H9 (cell line): ENCODE measurements around the gene PPFIBP2. TPM values are rescaled to one million over a fixed set of nuclear protein-coding genes. Genes with fewer than 3 reads are reported as not detected.
A peak's percentile ranks its signal among the peaks of the same experiment; 100 is the strongest.

Experiments
- DNase-seq: peaks from one replicate; pipeline ENCODE4 v3.0.0-alpha.2; 2017
- H2AFZ ChIP-seq: one replicate; pipeline ENCODE4 v1.6.1; 2013; ENCODE audit warnings: mild to moderate bottlenecking, low read length, control low read depth, moderate library complexity
- H2AK5ac ChIP-seq: 2 replicates; pipeline ENCODE4 v1.6.1; 2013; ENCODE audit warnings: low read length, control low read depth, mixed read lengths; ENCODE audit not compliant: insufficient read length
- H2BK120ac ChIP-seq: one replicate; pipeline ENCODE4 v1.6.1; 2013; ENCODE audit warnings: low read depth, mild to moderate bottlenecking, low read length, control low read depth, inconsistent platforms; ENCODE audit not compliant: poor library complexity, severe bottlenecking
- H2BK12ac ChIP-seq: 2 replicates; pipeline ENCODE4 v1.6.1; 2013; ENCODE audit warnings: low read length, control low read depth, mixed read lengths, low read depth; ENCODE audit not compliant: insufficient read length
- H2BK15ac ChIP-seq: 2 replicates; pipeline ENCODE4 v1.6.1; 2013; ENCODE audit warnings: low read depth, low read length, control low read depth
- H2BK20ac ChIP-seq: one replicate; pipeline ENCODE4 v1.6.1; 2013; ENCODE audit warnings: low read depth, mild to moderate bottlenecking, low read length, control low read depth, inconsistent platforms; ENCODE audit not compliant: poor library complexity, severe bottlenecking
- H2BK5ac ChIP-seq: 2 replicates; pipeline ENCODE4 v1.6.1; 2013; ENCODE audit warnings: low read length, control low read depth, mixed read lengths; ENCODE audit not compliant: insufficient read length
- H3K14ac ChIP-seq: 2 replicates; pipeline ENCODE4 v1.6.1; 2013; ENCODE audit warnings: low read length, control low read depth; ENCODE audit not compliant: insufficient read depth
- H3K18ac ChIP-seq: 2 replicates; pipeline ENCODE4 v1.6.1; 2013; ENCODE audit warnings: low read depth, mild to moderate bottlenecking, mixed read lengths, low read length, control low read depth; ENCODE audit not compliant: insufficient read length
- H3K23ac ChIP-seq: 2 replicates; pipeline ENCODE4 v1.6.1; 2013; ENCODE audit warnings: low read length, control low read depth, mixed read lengths, low read depth; ENCODE audit not compliant: insufficient read length
- H3K23me2 ChIP-seq: 2 replicates; pipeline ENCODE4 v1.6.1; 2013; ENCODE audit warnings: low read depth, mild to moderate bottlenecking, mixed read lengths, low read length, control low read depth; ENCODE audit not compliant: insufficient read length, poor library complexity, severe bottlenecking
- H3K27ac ChIP-seq: 2 replicates; pipeline ENCODE4 v1.5.1; 2013; ENCODE audit warnings: low read length, control low read depth, mixed read lengths, low read depth; ENCODE audit not compliant: insufficient read length
- H3K27me3 ChIP-seq: 2 replicates; pipeline ENCODE4 v1.6.1; 2013; ENCODE audit warnings: low read length, control low read depth, inconsistent platforms; ENCODE audit not compliant: insufficient read depth
- H3K4ac ChIP-seq: 2 replicates; pipeline ENCODE4 v1.6.1; 2013; ENCODE audit warnings: low read depth, mild to moderate bottlenecking, control low read depth, inconsistent platforms, low read length, moderate library complexity
- H3K4me1 ChIP-seq: 2 replicates; pipeline ENCODE4 v1.6.1; 2013; ENCODE audit warnings: low read length, control low read depth, inconsistent platforms; ENCODE audit not compliant: insufficient read depth
- H3K4me2 ChIP-seq: 2 replicates; pipeline ENCODE4 v1.6.1; 2013; ENCODE audit warnings: low read length, control low read depth, mixed read lengths; ENCODE audit not compliant: insufficient read length, insufficient read depth
- H3K56ac ChIP-seq: 2 replicates; pipeline ENCODE4 v1.6.1; 2013; ENCODE audit warnings: low read depth, mild to moderate bottlenecking, mixed read lengths, low read length, control low read depth; ENCODE audit not compliant: insufficient read length
- H3K79me1 ChIP-seq: 2 replicates; pipeline ENCODE4 v1.6.1; 2013; ENCODE audit warnings: low read depth, mild to moderate bottlenecking, moderate library complexity, low read length, control low read depth, inconsistent platforms; ENCODE audit not compliant: insufficient read depth, poor library complexity, severe bottlenecking
- H3K79me2 ChIP-seq: 2 replicates; pipeline ENCODE4 v1.6.1; 2013; ENCODE audit warnings: low read length, control low read depth, inconsistent platforms; ENCODE audit not compliant: insufficient read depth
- H3K9ac ChIP-seq: 2 replicates; pipeline ENCODE4 v1.6.1; 2013; ENCODE audit warnings: low read length, control low read depth, mixed read lengths; ENCODE audit not compliant: insufficient read length; ENCODE audit errors: extremely low read depth
- H3K9me3 ChIP-seq: one replicate; pipeline ENCODE4 v1.6.1; 2013; ENCODE audit warnings: low read depth, low read length, inconsistent platforms; ENCODE audit not compliant: control insufficient read depth
- H3T11ph ChIP-seq: one replicate; pipeline ENCODE4 v1.6.1; 2013; ENCODE audit warnings: mild to moderate bottlenecking, low read length, control low read depth, inconsistent platforms
- H4K20me1 ChIP-seq: one replicate; pipeline ENCODE4 v1.6.1; 2013; ENCODE audit not compliant: control insufficient read depth, insufficient read length, insufficient read depth
- H4K5ac ChIP-seq: 2 replicates; pipeline ENCODE4 v1.6.1; 2013; ENCODE audit warnings: low read depth, mild to moderate bottlenecking, mixed read lengths, low read length, control low read depth; ENCODE audit not compliant: insufficient read length
- H4K8ac ChIP-seq: replicated peaks from 2 replicates; pipeline ENCODE4 v1.6.1; 2013; ENCODE audit warnings: low read length, control low read depth, mixed read lengths, low read depth; ENCODE audit not compliant: insufficient read length
- H4K91ac ChIP-seq: 2 replicates; pipeline ENCODE4 v1.6.1; 2013; ENCODE audit warnings: low read depth, mild to moderate bottlenecking, moderate library complexity, mixed read lengths, low read length, control low read depth; ENCODE audit not compliant: insufficient read length
- H3K27ac Mint-ChIP-seq, 3 experiments: 2 replicates in 2 of 3; 3 replicates in 1 of 3; pipeline ENCODE4 v1.8.0; 2020 to 2021; ENCODE audit warnings: mixed read lengths in 3 of 3, mild to moderate bottlenecking in 1 of 3, moderate library complexity in 1 of 3
- H3K27me3 Mint-ChIP-seq: 2 replicates; pipeline ENCODE4 v1.8.0; 2021; ENCODE audit warnings: low read depth, mild to moderate bottlenecking, moderate library complexity, mixed read lengths
- H3K36me3 Mint-ChIP-seq, 3 experiments: 2 replicates in 2 of 3; 3 replicates in 1 of 3; pipeline ENCODE4 v1.8.0; 2020 to 2021; ENCODE audit warnings: low read depth in 3 of 3, mixed read lengths in 3 of 3; ENCODE audit not compliant: insufficient read depth in 1 of 3
- H3K4me1 Mint-ChIP-seq, 2 experiments: 2 replicates each; pipeline ENCODE4 v1.8.0; 2020; ENCODE audit warnings: mixed read lengths in 2 of 2
- H3K4me3 Mint-ChIP-seq, 2 experiments: 2 replicates in 1 of 2; 3 replicates in 1 of 2; pipeline ENCODE4 v1.8.0; 2020 to 2021; ENCODE audit warnings: mild to moderate bottlenecking in 2 of 2, mixed read lengths in 2 of 2, moderate library complexity in 1 of 2
- H3K9me3 Mint-ChIP-seq, 2 experiments: 2 replicates in 1 of 2; 3 replicates in 1 of 2; pipeline ENCODE4 v1.8.0; 2020; ENCODE audit warnings: mild to moderate bottlenecking in 2 of 2, mixed read lengths in 2 of 2, moderate library complexity in 1 of 2
- CTCF ChIP-seq: fragments of 200-600 bp; sonication (generic); conservative IDR thresholded peaks from 3 replicates; pipeline ENCODE4 v1.8.0; 2021; ENCODE audit warnings: antibody characterized with exemption, mild to moderate bottlenecking
- WGBS: extraction: QIAGEN DNeasy Blood & Tissue Kit; methylation state at CpG from one replicate; pipeline ENCODE4 v1.1.7; 2013; ENCODE audit warnings: missing lambda C conversion rate, low lambda C conversion rate, mixed read lengths; ENCODE audit not compliant: insufficient read length; ENCODE audit errors: extremely low coverage; 5-methylcytosine and 5-hydroxymethylcytosine counted together
- total RNA-seq: library from RNA; stranded (reverse); gene quantifications from 2 replicates; pipeline ENCODE4 v1.2.1, GENCODE V29; 2021

PPFIBP2 gene
- total RNA-seq, 1 experiment from 2014 or later, result 8.3 TPM

DNA sequence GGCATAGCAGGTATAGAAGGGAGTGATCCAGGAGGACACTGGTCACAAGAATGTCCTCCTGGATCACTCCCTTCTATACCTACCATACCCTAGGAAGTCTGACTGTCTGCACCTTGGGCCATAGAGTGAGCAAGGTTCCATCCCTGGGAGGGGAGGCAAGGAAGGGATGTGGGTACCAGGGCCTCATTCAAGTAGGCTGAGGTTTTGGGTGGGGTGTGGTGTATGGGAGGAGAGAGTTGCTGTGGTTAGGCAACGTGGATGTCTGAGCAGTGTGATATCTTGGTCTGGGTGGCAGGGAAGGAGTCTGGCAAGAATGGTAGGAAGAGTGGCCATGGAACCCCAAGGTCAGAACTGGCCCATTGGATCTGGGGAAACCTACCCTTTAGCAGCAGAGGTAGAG, 13.2 kb downstream of the PPFIBP2 start:
- H3K23me2 ChIP-seq, result no peaks in the 10 kb centered on the region
- no peak overlapping the region for H3K4me2 ChIP-seq
- peak overlapping the region; percentile 32 for H4K8ac ChIP-seq
- no peaks in the 10 kb centered on the region for H3K27me3 ChIP-seq
- no peaks in the 10 kb centered on the region for H4K20me1 ChIP-seq
- no peak overlapping the region for H2BK20ac ChIP-seq
- no peaks in the 10 kb centered on the region for H3K9me3 ChIP-seq
- Mint-ChIP-seq H3K36me3 (no peaks in the 10 kb centered on the region), H3K27ac (no peak overlapping the region), H3K27me3 (no peaks in the 10 kb centered on the region; the same call in none of the 2 replicates), H3K9me3 (no peaks in the 10 kb centered on the region), H3K4me3 (no peak overlapping the region), H3K4me1 (no peaks in the 10 kb centered on the region)
- no peak overlapping the region for H3K4ac ChIP-seq
- H2AK5ac ChIP-seq, result no peak overlapping the region
- H3K79me2 ChIP-seq, result no peaks in the 10 kb centered on the region
- H3T11ph ChIP-seq, result no peak overlapping the region
- no peak overlapping the region for H2BK12ac ChIP-seq
- no peak overlapping the region for H2BK120ac ChIP-seq
- no CpG with 5 or more reads among the region's 1 CpG for whole genome bisulfite sequencing
- H2BK15ac ChIP-seq, result no peak overlapping the region
- H3K14ac ChIP-seq, result no peak overlapping the region
- no peak for TF ChIP-seq CTCF
- no peak overlapping the region for H3K9ac ChIP-seq
- H4K91ac ChIP-seq, result no peak overlapping the region
- H3K27ac ChIP-seq, result no peak overlapping the region
- H2AFZ ChIP-seq, result no peak overlapping the region
- no peak overlapping the region for H3K18ac ChIP-seq
- no peak overlapping the region for H2BK5ac ChIP-seq
- no peak overlapping the region for H4K5ac ChIP-seq
- no peak overlapping the region for H3K56ac ChIP-seq
- DNase-seq, result no peak
- H3K4me1 ChIP-seq, result no peaks in the 10 kb centered on the region
- no peak overlapping the region for H3K23ac ChIP-seq
- no peaks in the 10 kb centered on the region for H3K79me1 ChIP-seq
